DMS 273 (cell line): ENCODE data around the gene TBC1D14.
A peak's percentile ranks its signal among the peaks of the same experiment; 100 is the strongest.

Source experiments
- DNase-seq: peaks from one replicate; lab custom pipeline; 2025; ENCODE audit not compliant: unreplicated experiment; lab: John Stamatoyannopoulos, UW

Gene TBC1D14

DNA sequence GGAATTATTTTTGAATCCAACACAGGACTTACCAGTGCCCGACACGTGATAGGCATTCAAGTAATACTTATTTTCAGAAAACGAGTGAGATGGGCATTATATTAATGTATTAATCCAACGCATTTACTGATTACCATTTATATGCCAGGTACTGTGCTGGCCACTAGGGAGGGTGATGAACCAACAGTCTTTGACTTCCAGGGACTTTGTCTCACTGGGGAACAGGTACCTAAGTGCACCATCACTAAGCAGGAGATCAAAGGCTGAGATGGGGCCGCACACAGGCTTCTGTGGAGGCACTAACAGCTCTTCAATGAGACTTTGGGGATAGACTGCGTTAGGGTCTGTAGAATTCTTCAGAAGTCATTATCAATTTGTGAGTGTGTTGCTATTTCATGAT lies 127.8 kb downstream of the TBC1D14 start:
- DNase-seq = no peak

DNA sequence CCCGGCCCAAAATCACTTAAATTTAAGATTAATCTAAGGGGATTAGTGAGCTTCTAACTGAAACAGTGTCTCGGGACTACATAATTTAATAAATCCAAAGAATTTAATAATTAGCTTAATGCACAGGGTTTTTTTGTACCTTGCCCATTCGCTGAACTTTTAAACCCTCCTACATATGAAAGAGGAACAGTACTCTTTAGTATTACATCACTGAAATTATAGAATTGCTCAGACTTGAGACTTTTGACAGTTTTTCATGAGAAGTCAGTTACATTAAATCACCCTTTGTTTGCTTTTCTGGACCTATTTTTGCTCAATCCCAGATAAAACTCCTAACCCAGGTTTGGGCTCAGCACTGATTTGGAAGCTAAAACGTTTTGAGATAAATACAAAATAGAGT lies 131.1 kb downstream of the TBC1D14 start:
- no peak for DNase-seq

DNA sequence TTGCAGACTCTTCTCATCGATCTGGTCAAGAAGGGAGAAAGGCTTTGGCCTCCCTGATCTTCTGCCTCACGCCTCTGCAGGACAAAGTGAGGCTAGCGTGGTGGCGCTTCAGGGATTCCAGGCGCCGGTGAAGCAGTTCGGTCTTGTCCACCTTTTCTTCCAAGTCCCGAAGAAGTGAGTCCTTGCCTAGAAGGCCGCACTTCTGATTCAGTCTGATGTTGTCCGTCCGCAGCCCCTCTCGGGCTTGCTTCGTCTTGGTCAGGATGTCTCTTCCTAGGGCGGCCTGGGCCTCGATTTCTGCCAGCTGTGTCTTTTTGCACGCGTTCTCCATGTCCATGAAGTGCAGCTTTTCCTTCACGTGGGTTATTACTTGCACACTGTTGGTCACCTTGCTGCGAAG lies 131.6 kb downstream of the TBC1D14 start:
- no peak for DNase-seq

DNA sequence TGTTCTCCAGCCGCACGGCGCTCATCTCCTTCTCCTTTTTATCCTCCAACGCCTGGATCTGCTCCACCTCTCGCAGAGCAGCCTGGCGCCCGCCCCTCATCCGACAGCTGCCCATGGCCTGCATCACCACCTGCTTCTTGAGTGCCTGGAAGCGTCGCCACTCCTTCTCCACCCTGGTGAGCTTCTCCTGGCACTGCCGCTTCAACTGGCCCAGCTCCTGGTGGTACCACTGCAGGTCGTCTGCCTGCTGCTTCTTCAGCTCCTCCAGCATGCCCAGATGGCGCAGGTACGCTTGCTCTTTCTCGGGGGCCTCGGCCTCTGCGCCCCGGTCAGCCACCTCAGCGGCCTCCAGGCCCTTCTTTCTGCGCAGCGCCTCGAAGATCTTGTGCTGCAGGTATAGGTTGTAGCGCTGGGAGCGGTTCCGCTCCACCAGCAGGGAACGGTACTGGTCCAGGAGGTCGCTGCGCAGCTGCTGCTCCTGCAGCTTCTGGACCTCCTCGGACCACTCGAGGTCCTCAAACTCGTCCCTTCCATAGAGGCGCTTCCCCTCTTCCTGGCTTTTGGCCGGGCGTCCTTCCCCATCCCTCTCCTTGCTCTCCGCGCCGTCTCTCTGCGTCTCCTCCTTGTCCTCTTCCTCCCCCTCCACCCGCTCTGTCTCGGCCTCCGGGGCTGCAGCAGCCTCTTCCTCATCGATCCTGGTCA lies 132.3 kb downstream of the TBC1D14 start:
- DNase-seq = peak; percentile 38

DNA sequence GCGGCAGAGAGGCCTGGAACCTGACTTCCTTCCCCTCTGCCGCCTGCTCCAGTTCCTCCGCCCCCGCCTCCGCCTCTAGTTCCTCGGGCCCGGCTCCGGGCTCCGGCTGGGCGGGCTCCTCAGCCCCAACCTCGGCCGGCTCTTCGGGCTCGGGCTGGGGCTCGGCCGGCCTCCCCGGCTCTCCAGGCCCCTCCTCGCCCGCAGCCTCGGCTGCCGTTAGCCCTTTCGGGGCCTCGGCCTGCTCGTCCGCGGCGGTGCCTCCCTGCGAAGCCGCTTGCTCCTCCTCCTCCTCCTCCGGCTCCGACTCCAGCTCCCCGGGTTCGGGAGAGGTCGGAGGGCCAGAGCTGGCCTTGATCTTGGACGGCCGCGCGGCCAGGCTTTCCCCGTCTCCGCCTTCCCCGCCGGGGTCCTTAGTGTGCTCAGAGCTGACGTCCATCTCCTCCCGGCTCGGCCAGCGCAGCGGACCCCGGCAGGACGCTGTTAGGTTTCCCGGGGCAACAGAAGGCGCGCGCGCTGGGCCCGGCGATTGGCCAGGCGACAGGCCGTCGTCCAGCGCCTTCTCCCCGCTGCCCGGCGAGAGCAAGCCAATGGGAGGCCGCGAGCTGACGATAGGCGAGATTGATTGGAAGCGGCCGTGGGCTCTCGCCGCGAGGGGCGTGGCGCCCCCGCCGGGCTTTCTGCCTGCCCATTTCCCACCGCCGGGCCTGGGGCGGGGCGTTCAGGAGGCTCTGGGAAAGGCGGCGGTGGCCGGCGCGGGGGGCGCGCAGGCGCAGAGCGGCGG lies 133.1 kb downstream of the TBC1D14 start:
- peak; percentile 97 for DNase-seq

DNA sequence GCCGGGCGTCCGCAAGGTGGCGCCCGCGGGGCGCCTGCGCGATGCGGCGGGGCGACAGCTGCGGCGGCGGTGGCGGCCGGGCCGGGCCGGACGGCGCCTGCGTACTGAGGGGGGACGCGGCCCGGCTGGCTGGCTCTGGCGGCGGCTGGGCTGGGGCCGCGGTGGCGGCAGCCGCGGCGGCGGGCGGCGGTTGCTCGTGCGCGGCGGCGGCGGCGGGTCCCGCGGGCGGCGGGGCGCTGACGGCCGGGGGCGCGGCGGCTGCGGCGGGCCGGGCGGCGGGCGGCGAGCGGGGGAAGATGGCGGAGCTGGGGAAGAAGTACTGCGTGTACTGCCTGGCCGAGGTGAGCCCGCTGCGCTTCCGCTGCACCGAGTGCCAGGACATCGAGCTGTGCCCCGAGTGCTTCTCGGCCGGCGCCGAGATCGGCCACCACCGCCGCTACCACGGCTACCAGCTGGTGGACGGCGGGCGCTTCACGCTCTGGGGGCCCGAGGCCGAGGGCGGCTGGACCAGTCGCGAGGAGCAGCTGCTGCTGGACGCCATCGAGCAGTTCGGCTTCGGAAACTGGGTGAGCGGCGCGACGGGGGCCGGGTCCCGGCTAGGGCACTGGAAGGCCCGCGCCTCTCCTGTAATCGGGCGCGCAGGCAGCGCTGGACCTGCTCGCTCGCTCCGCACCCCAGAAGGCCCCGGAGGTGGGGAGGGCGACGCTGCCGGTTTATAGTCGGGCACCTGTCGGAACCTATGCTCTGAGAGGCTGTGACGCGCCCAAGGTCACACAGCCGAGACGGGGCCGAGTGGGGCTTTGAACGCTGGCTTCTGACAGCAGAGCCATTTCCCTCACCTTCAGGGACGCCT lies 133.9 kb downstream of the TBC1D14 start, which contains the start of gene TADA2B:
Gene TADA2B (plus strand): TSS at position 89 of the 853 bp plus-strand sequence. CDS start 208 bp downstream, at position 297.
- peak; percentile 56 for DNase-seq

DNA sequence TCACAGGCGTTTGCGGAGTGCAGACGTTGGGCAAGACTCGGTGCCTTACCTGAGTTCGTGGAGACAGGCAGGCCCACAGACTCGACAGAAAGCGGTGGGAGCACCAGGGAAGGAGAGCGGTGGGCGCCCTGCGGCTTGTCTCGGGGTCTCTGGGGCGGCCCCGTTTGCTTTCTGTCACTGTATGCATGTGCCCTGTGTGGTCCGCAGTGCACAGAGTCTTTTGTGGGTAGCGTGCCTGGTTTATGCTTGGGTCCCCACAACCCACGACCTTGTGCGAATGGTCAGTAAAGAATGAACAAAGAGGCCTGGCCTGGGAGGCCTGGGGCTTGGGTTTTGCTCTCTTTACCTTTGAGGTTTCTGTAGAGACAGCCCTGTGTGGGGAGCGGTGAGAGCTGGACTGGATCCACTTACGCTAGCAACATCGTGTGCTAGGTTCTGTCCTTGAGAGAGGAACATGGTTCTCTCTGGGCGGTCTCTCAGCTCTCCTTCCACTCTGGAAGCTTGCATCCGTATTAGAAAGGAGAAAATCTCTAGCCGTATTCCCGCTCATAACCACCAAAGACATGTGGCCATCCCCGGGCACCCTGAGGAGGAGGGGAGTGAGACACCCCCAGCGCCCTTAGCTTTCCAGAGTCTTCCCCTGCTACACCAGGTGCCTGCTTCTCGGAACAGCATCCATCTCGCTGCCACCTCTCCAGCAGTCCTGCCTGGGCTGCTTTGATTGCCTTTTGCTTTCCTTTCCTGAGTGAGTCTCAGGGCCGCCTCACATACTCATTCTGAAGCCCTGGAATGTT lies 134.7 kb downstream of the TBC1D14 start:
- peak; percentile 17 for DNase-seq

DNA sequence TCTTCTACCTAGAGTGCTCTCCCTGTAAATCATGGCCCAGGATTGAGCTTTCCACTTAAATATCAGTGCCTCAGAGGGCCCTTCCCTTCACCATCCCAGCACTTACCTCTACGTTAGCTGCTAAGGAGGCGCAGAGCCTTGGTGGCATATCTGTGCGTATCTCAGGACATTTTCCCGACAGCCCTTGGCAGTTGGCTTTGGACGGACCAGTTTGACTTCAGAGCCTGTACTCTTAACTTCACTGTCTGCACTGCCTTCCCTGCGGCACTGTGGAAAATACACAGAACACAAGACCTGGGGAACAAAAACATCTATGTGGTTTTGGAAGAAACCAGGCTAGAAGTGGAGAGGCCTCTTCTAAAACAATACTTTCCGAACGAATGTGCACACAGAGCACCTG lies 135.9 kb downstream of the TBC1D14 start:
- no peak for DNase-seq

DNA sequence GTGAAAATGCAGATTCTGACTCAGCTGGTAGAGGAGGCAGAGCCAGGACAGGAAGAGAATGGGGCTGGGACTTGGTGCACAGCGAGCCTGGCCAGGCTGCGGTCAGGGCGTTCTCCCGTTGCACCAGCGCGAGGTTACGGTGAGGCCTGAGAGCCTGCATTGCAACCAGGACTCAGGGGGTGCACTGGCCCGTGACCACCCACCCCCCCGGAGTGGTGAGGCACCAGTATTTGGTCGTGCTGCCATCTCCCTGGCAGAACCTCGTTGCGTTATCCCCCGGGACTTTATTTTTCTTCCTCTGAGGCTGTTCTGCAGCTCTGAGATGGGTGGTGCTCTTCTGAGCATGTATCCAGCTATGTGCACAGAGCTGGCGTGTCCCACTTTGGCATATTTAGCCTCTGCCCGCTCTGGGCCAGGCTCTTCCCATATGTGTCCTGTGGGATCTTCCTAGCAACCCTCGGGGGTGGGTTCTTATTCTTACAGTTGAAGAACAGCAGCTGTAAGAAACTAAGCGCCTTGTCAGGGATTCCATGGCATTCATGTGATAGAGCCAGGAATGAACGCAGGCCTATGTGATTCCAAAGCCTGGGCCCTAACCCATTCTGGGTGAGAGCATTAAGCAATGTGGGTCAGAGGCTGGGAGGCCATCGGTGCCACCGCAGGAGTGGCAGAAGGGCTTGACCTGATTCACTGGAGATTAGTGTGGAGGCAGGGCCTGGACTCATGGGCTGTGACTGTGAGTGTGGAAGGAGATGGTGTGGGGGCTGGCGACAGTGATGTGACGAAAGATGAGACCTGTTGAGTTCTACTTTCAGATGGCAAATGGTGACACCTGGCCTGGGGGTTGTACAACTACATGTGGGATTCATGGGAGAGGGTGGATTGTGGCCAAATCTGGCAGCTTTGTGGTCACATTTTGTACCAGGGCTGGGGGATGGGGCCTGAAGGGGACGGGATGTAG lies 136.6 kb downstream of the TBC1D14 start:
- no peak for DNase-seq

DNA sequence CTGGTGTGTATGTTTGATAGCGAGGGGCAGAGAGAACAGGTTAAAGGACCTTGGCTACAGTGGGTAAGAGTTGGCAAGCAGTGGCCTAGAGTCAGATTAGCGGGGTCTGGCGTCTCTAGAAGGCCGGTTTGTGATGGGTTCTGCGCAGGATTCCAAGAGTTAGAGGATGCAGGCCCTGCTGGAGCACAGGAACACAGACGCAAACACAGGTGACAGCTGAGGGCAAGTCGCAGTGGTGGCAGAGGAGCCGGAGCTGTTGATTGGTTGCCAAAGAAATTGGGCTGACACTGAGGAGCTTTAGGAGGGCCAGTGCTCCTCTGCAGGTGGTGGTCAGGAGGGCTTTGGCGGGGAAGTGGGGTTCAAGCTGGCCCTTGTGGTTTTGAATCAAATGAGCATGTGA lies 137.3 kb downstream of the TBC1D14 start:
- no peak for DNase-seq

DNA sequence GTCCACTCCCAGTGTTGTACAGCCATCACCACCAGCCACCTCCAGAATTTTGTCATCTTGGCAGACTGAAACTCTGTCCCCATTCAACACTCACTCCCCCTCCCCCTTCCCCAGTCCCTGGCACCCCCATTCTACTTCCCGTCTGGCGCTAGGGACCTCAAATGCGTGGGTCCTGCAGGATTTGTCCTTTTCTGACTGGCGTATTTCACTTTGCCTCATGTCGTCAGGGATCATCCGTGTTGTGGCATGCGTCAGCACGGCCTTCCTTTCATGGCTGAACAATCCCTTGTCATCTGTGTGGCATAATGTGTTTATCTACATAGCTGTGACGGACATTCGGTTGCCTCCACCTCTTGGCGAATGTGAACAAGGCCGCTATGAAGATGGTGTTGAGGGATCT lies 139.0 kb downstream of the TBC1D14 start:
- DNase-seq = no peak

DNA sequence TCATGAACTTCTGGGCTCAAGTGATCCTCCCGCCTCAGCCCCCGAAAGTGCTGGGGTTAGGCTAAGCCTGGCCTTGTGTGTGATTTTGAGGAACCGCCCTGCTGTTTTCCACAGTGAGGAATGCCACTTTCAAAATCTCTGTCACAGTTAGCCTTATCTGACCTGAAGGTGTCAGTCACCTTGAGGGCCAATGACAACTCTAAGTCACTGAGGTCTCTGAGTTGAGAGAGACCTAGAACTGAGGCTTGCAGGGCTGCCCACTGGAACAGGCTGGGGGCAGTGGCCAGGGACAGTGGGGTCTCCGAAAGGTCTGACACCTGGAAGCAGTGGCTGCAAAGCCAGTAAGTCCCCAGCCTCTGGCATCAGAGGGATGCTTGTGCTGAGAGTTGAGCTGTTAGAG lies 139.7 kb downstream of the TBC1D14 start:
- no peak for DNase-seq

DNA sequence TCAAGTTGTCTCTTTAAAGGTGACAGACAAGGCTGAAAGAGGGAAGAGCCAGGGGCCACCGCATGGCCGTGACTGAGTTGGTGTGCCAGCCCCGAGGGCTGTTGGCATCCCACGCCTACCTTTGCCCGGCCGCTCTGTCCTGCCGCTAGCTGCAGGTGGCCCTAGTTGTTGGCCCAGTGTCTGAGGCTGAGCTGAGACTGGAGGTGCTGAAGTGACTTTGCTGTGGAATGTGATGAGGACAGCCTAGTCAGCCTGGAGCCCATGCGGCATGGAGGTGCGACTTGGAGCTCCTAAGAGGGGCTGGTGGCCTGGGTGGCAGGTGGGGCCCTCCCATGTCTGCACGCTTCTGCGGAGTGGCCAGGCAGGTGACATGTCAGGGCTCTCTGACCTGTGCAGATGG lies 140.1 kb downstream of the TBC1D14 start:
- no peak for DNase-seq

DNA sequence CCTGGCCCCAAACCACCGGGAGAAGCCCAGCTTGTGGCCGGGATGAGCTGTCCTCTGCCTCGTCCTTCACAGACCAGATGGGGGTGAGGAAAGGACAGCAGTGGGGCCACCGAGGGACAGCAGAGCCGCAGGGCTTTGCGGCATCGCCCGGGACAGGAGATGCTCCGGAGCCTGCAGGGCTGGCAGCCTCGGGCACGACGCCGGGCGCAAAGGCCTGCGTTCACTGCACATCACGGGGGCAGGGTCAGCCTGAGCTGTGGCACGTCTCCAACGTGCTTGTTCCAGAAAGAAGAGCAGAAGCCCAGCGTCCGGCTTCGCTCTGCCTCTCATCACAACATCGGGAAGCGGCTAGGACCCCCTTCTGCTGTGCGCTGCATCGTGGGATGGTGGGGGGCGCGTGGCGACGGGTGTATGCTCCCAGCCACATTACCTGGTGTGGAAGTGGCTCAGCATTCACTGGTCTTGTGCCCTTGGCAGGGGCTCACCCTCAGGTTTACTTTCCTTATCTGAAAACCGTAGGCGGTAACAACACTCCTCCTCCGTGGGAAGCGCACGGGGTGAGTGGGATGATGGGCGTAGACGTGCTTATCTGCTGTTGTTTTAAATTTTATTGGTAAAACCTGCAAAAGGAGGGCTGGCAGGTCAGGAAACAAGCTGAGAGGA lies 141.0 kb downstream of the TBC1D14 start:
- DNase-seq = no peak

DNA sequence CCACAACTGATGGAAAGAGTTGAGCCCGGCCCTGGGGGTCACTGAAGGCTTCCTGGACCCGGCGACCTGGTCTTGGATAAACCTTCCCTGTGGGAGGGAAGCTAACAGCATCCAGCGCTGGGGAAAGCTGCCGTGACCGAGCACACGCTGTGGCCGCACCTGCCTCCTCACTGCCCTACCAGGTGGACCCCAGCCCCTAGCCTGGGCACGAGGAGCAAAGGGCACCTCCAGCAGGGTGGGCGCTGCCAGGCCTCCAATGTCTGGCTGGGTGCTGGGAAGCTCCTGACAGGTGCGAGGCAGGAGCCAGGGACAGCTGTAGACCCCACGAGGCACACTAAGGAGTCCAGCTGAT lies 141.5 kb downstream of the TBC1D14 start:
- no peak for DNase-seq

DNA sequence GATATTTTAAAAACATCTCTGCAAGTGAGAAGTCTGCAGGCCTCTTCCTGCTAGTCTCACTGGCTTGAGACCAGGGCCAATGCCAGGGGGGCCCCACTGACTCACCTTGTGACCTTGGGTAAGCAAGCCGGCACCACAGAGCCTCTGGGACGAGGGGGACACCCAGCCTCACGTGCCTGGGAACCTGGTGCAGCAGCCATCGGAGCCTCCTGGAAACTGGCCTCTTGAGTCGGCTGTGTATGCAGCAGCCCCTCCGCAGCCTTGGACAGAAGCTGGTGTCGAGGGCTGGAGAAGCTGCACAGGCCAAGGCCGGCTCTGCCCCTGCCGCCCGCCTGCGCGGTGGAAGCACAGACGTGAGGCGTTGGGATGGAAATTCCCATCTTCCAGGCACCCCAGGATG lies 142.3 kb downstream of the TBC1D14 start:
- no peak for DNase-seq

DNA sequence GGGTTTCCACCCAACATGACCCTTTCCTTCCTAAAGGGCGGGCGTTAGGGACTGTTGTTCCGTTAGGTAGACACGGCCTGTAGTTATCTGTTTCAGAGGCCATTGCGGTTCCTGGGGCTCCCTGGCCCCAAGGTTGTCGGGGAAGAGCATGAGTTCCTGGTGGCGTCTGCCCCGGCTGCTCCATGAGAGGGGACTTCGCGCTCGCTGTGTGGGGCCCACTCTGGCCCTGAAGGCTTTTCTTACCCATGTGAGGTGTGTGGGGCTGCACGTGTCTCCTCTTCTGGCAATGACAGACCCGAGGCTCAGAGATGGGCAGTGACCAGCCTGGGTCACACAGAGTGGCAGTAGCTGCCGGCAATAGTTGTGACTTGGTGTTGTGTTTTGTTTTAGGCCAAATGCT lies 142.7 kb downstream of the TBC1D14 start:
- DNase-seq = no peak

DNA sequence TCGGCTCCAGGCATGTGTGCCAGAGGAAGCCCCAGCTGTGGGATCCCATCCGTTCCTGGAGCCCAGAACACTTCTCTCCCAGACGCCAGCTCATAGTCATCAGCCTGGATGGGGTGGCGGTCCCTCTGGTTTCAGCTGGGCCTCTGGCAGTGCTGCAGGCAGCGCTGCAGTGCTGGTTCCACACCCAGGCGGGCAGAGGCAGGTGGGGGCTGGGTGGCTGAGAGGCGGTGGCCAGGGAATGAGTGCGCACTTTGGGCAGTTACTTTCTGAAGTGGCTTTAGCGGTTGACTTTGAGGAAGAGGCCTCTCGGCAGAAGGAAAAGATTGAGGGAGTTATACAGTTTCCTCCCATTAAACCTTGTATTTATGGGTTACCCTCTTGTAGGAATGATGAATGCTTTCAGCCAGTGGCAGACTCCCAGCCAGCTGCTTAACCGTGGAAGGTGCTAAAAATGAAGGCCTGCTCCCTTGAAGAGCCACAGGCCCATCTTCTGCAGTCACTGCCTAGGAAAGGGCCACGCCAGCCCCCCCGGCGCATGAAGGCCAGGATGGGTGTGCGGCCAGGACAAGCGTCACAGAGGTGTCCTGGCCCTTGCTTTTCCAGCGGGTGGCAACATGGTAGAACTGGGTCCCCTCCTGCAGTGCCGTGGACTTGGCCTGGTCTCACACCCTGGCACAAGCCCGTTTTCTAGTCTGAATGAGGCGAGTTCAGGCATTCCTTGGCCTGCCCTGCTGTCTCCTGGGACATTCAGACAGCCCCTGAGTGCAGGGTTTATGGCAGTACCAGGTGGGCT lies 143.5 kb downstream of the TBC1D14 start:
- no peak for DNase-seq
